OCI-LY7 (cell line): ENCODE results near the gene SIRPA. TPM values are rescaled to one million over a fixed set of nuclear protein-coding genes. Genes with fewer than 3 reads are reported as not detected.

Experiments used
- BruUV-seq: library from RNA; stranded (reverse); fragments of 400-500 nt; replicated peaks from 2 replicates; lab custom pipeline; 2021; lab: Mats Ljungman, UMichigan
- CTCF ChIA-PET: fragments of 300-600 bp; sonication (Branson Sonifier 250); formaldehyde crosslinking; loops from one replicate; lab custom pipeline; 2022; ENCODE audit warnings: antibody characterized with exemption; ENCODE audit not compliant: unreplicated experiment; lab: Charles Lee
- POLR2A ChIA-PET: fragments of 300-600 bp; sonication (Branson Sonifier 250); formaldehyde crosslinking; loops from one replicate; lab custom pipeline; 2022; ENCODE audit warnings: antibody characterized with exemption; lab: Charles Lee
- DNase-seq: peaks from one replicate; pipeline ENCODE4 v3.0.0-alpha.2; 2015; ENCODE audit warnings: low spot score
- H2AFZ ChIP-seq: fragments of 200-600 bp; sonication (generic), shearing (Covaris generic); 2 replicates; pipeline ENCODE4 v1.6.1; 2014; ENCODE audit warnings: mild to moderate bottlenecking, antibody characterized with exemption, low read length, moderate library complexity
- H3K27ac ChIP-seq: fragments of 200-600 bp; sonication (generic); 2 replicates; pipeline ENCODE4 v1.5.1; 2014; ENCODE audit warnings: mixed run types, low read depth, mild to moderate bottlenecking, moderate library complexity, low read length, inconsistent platforms; ENCODE audit not compliant: poor library complexity, severe bottlenecking
- H3K36me3 ChIP-seq: fragments of 200-600 bp; sonication (generic); 2 replicates; pipeline ENCODE4 v1.6.1; 2014; ENCODE audit warnings: mild to moderate bottlenecking, antibody characterized with exemption, low read length, moderate library complexity, mixed read lengths; ENCODE audit not compliant: insufficient read depth
- H3K4me1 ChIP-seq: fragments of 200-600 bp; sonication (generic); 2 replicates; pipeline ENCODE4 v1.5.1; 2014; ENCODE audit warnings: mild to moderate bottlenecking, low read length; ENCODE audit not compliant: insufficient read depth, poor library complexity, severe bottlenecking
- H3K4me2 ChIP-seq: fragments of 200-600 bp; sonication (generic); 2 replicates; pipeline ENCODE4 v1.6.1; 2014; ENCODE audit warnings: mild to moderate bottlenecking, low read length
- H3K4me3 ChIP-seq: fragments of 200-600 bp; sonication (generic); 2 replicates; pipeline ENCODE4 v1.5.1; 2014; ENCODE audit warnings: mild to moderate bottlenecking, low read depth, low read length; ENCODE audit not compliant: poor library complexity, severe bottlenecking
- H3K79me2 ChIP-seq: fragments of 200-600 bp; sonication (generic); 2 replicates; pipeline ENCODE4 v1.6.1; 2016; ENCODE audit warnings: low read depth, mild to moderate bottlenecking, low read length, moderate library complexity, mixed read lengths; ENCODE audit not compliant: insufficient read depth
- H3K9me2 ChIP-seq: fragments of 200-600 bp; sonication (generic); 2 replicates; pipeline ENCODE4 v1.6.1; 2016; ENCODE audit warnings: mild to moderate bottlenecking, low read length, mixed read lengths; ENCODE audit not compliant: insufficient read depth
- H3K9me3 ChIP-seq: fragments of 200-600 bp; sonication (generic); 2 replicates; pipeline ENCODE4 v1.6.1; 2014; ENCODE audit warnings: mild to moderate bottlenecking, mixed run types, low read length, mixed read lengths
- H4K20me1 ChIP-seq: fragments of 200-600 bp; sonication (generic); 2 replicates; pipeline ENCODE4 v1.6.1; 2014; ENCODE audit warnings: mild to moderate bottlenecking, antibody characterized with exemption, low read length, moderate library complexity, mixed read lengths; ENCODE audit not compliant: insufficient read depth
- EZH2phosphoT487 ChIP-seq: fragments of 200-600 bp; sonication (generic); IDR thresholded peaks from 2 replicates; pipeline ENCODE4 v1.6.1; 2018; ENCODE audit warnings: low read depth, borderline replicate concordance, mild to moderate bottlenecking, mixed run types, antibody characterized with exemption, low read length, moderate library complexity, mixed read lengths
- intact Hi-C: fragments of 100-400 bp; cut with micrococcal nuclease; formaldehyde crosslinking; loops from one replicate; pipeline ENCODE4 v1.10.0; 2022; ENCODE audit not compliant: unreplicated experiment
- total RNA-seq, 2 experiments: library from RNA; depleted of rRNA in 1 of 2; stranded (reverse); fragments of >200 nt in 1 of 2; shearing (Covaris generic) in 1 of 2; gene quantifications; 2 replicates each; pipeline ENCODE4 v1.2.3, GENCODE V29; 2014 to 2022
- TF ChIP-seq, protein P1 (sequence below): fragments of 200-600 bp; sonication (generic); conservative IDR thresholded peaks from 2 replicates; pipeline ENCODE4 v1.5.1; 2014; ENCODE audit warnings: mild to moderate bottlenecking, antibody characterized with exemption, low read length, moderate library complexity, mixed read lengths

The SIRPA gene
- total RNA-seq, 2 experiments from 2014 or later = not detected

DNA sequence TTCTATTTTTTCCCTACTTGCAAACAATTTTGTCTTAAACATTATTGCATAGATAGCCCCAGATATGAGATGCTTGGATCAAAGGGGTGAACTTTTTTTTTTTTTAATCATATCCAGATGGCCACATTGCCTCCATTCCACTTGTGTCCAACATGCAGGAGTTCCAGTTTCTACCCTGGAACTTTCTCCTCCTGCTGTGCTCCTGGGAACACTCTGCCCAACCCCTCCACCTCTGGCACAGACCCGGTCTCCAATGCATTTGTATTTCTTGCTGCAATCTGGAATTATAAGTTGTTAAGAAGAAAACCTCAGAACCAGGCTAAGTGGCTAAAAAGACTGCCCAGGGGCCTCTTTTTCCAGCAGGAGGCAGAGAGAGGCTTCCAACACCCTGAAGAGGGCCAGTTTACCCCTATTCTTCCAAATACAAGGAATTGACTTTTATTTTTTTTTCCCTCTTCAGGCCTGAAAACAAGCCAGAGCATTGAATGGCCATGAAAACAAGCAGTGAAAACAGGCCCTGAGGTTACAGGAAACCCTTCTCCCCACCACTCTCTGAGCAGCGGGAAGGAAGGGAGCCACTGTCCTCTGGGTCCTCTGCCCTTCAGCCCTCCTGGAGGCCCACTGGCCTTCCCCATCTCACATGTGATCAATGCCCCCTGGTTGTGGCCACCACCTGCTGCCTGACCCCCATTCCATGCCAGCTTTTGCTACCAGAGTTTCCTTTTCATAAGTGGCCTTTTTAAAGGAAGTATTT is 54.3 kb downstream of the SIRPA start:
- ChIA-PET POLR2A (no interaction called here), CTCF (no interaction called here)
- BruUV-seq = no TSS peak
- Histone ChIP-seq H3K79me2 (no peaks in the 10 kb centered on the region), H4K20me1 (no peaks in the 10 kb centered on the region), H3K36me3 (no peaks in the 10 kb centered on the region), H3K4me1 (peaks cover 25% of the 10 kb centered on the region), H3K27ac (no peak overlapping the region), H3K4me2 (no peak overlapping the region), H2AFZ (peak overlapping the region; percentile 42), H3K9me3 (no peaks in the 10 kb centered on the region), H3K4me3 (no peak overlapping the region), H3K9me2 (no peaks in the 10 kb centered on the region)
- TF ChIP-seq, protein P1, sequence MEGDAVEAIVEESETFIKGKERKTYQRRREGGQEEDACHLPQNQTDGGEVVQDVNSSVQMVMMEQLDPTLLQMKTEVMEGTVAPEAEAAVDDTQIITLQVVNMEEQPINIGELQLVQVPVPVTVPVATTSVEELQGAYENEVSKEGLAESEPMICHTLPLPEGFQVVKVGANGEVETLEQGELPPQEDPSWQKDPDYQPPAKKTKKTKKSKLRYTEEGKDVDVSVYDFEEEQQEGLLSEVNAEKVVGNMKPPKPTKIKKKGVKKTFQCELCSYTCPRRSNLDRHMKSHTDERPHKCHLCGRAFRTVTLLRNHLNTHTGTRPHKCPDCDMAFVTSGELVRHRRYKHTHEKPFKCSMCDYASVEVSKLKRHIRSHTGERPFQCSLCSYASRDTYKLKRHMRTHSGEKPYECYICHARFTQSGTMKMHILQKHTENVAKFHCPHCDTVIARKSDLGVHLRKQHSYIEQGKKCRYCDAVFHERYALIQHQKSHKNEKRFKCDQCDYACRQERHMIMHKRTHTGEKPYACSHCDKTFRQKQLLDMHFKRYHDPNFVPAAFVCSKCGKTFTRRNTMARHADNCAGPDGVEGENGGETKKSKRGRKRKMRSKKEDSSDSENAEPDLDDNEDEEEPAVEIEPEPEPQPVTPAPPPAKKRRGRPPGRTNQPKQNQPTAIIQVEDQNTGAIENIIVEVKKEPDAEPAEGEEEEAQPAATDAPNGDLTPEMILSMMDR = no peak
- TF ChIP-seq EZH2phosphoT487 = no peak
- intact Hi-C loops = loop anchor here (5.0 kb wide), 1 partner anchor 153 kb away; the partner anchor contains the start of gene STK35
- no peak for DNase-seq

DNA sequence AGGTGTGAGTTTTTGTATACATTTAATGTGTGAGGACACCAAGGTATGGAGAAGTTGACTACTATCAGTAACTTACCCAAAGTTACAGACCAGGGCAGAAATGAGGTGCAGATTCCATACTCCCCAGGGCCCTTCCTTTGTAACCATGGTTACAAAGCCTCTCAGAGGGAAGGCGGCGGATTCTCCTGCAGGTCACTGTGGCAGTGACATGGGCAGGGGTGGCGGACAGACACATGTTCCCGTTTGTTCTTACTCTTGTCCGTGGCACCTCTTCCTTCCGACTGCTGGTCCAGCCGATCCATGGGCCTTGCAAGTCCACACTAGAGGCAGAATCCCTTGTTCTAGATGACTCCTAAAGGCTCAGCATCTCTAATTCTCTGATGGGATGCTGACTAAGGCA is 55.6 kb downstream of the SIRPA start:
- no peaks in the 10 kb centered on the region for H3K36me3 ChIP-seq
- no peak overlapping the region for H3K27ac ChIP-seq
- H3K9me2 ChIP-seq = no peaks in the 10 kb centered on the region
- TF ChIP-seq EZH2phosphoT487 = no peak
- TF ChIP-seq, protein P1 = no peak
- H3K4me3 ChIP-seq = no peak overlapping the region
- H2AFZ ChIP-seq = no peak overlapping the region
- intact Hi-C loops = loop anchor here (5.0 kb wide), 1 partner anchor 151 kb away; the partner anchor contains the start of gene STK35
- H3K79me2 ChIP-seq = no peaks in the 10 kb centered on the region
- H3K9me3 ChIP-seq = no peaks in the 10 kb centered on the region
- H3K4me2 ChIP-seq = no peak overlapping the region
- H3K4me1 ChIP-seq = peaks cover 38% of the 10 kb centered on the region
- H4K20me1 ChIP-seq = no peaks in the 10 kb centered on the region
- POLR2A ChIA-PET = no interaction called here
- CTCF ChIA-PET = no interaction called here
- no TSS peak for BruUV-seq
- DNase-seq = no peak
